ENCODE results near the gene C1orf50.
"Not testable (repeated sequence)": the region's sequence is repeated elsewhere in the genome, so short reads cannot be mapped to it uniquely, and the experiment has no call there.

Gene C1orf50

DNA sequence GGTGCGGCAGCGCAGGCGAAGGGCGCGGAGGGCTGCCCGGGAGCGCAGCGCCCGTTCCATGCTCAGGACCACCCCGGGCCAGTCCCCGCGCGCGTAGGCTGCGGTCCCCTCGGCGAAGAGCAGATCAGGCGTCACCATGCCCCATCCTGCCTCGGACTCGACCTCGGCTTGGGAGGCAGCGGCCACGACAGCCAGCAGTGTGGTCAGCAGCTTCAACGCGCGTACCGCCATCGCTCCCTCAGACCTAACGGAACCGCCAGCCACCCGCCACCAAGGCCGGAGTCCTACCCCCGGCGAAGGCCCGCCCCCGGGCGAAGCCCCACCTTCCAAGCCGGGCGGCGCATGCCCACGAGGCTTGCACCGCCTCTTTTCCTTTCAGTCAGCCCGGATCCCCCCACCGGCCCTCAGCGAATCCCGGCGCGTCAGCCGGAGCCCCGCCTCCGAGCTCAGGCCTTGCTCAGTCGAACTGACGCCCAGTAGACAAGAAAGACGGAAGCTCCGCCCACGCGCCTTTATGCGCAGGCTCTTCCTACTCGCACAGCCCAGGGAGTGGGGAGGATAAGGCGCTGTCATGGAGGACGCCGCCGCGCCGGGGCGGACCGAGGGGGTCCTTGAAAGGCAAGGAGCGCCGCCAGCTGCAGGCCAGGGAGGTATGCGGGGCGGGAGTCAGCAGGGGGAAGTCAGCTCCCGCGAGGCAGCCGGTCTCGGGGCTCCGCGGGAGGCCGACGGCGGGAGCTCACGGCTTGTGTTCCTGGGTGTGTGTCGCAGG lies at the start of gene C1orf50, which contains the start of gene P3H1:
Gene C1orf50, plus strand, starts transcription at position 509 of the 769 bp plus-strand sequence. Its CDS starts 63 bp downstream, at position 572.
Gene P3H1, minus strand, starts transcription at position 288 of the 769 bp plus-strand sequence. Its CDS starts 57 bp downstream, at position 231.
- no peak for TF ChIP-seq ZFX (IDR thresholded peaks at IDR 0.05; ENCODE audit: borderline replicate concordance)
- no peak for TF ChIP-seq CTCF (IDR thresholded peaks at IDR 0.05)

DNA sequence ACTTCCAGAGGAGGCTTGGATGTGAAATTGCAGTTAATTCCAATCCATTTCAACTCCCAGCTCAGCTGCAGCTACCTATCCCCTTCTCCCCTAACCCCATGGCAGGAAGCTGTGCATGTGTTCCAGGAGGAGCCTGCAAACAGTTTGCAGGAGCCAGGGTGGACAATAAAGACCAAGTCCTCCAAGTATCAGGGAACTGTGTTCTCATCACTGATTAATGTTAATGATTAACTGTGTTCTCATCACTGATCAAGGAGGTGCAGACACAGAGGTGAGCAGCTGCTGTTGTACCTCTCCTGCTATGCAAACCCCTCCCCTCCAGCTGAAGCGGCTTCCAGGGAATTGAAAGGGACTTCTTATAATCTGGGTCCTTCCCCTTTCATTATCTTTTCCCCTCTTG lies 46.2 kb upstream of the C1orf50 start:
- TF ChIP-seq CTCF (IDR thresholded peaks at IDR 0.05) (no peak), ZFX (IDR thresholded peaks at IDR 0.05; ENCODE audit: borderline replicate concordance) (no peak)
- H3K27ac ChIP-seq = peak overlapping the region; percentile 7; the same call in 1 of the 2 replicates

More for the DNA sequence above, at the start of gene C1orf50, which contains the start of gene P3H1:
- peak within 1 kb of the TSS; percentile 63 for H3K27ac ChIP-seq

DNA sequence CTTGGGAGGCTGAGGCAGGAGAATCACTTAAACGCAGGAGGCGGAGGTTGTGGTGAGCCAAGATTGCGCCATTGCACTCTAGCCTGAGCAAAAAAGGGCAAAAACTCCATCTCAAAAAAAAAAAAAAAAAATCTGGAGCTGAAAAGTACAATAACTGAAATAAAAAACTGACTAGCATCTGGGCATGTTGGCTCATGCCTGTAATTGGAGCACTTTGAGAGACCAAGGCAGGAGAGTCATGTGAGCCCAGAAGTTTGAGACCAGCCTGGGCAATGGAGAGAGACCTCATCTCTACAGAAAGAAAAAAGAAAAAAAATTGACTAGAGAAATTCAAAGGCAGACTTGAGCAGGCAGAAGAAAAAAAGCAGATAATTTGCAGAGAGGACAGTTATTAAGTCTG lies 45.1 kb upstream of the C1orf50 start:
- TF ChIP-seq ZFX (IDR thresholded peaks at IDR 0.05; ENCODE audit: borderline replicate concordance) (no peak), CTCF (IDR thresholded peaks at IDR 0.05) (no peak)
- no peak overlapping the region for H3K27ac ChIP-seq

DNA sequence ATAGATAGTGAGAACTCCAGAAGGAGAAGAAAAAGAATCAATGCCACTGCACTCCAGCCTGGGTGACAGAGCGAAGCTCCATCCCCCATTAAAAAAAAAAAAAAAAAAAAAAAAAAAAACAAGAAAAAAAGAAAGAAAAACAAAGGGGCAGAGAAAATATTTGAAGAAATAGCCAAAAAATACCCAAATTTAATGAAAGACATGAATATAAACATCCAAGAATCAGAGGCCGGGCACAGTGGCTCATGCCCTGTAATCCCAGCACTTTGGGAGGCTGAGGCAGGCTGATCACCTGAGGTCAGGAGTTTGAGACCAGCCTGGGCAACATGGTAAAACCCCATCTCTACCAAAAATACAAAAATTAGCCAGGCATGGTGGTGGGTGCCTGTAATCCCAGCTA lies 44.6 kb upstream of the C1orf50 start:
- H3K27ac ChIP-seq = not testable (repeated sequence)

GRCh38 chr1:42723511-42723910 lies 43.5 kb upstream of the C1orf50 start:
- TF ChIP-seq ZFX (IDR thresholded peaks at IDR 0.05; ENCODE audit: borderline replicate concordance) = no peak
- no peak overlapping the region for H3K27ac ChIP-seq

- H3K27ac ChIP-seq = not testable (repeated sequence)
Measured at GRCh38 chr1:42725820-42726219, 41.2 kb upstream of the C1orf50 start.

DNA sequence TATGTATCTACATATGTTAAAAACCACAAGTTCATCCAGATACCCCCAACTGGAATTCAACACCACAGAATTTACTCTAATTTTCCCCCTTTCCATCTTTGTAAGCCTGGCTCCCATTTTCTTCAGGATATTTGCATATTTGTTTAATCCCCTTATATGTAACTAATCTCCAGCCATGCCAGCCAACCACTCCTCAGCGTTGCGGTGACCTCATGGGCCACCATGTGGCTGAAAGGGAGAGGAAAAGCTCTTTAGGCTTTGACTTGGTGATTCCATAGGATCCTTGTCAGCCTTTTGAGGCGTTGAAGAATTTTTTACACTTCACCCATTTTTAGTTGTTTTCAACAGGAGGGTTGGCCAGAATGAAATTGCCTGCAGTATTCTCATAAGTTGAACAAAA lies 37.0 kb upstream of the C1orf50 start:
- TF ChIP-seq ZFX (IDR thresholded peaks at IDR 0.05; ENCODE audit: borderline replicate concordance) (no peak), CTCF (IDR thresholded peaks at IDR 0.05) (no peak)
- no peak overlapping the region for H3K27ac ChIP-seq

DNA sequence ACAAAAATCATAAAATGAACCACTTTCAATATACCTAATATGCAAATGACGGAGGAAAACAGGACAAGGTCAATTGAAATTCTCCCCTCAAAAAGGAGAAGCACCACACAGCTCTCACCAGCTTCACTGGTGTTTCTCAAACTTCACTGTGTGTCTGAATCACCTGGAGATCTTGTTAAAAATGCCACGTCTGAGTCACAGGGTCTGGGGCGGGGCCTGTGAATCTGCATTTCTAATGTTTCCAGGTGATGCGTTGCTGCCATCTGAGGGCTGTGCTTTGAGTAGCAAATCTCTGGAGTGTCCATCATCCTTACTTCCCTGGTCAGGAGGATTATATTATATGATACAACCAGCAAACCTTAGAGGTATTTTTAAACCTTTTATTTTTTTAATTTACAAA lies 36.1 kb upstream of the C1orf50 start:
- peak; percentile 70 for TF ChIP-seq CTCF (IDR thresholded peaks at IDR 0.05)
- no peak for TF ChIP-seq ZFX (IDR thresholded peaks at IDR 0.05; ENCODE audit: borderline replicate concordance)

GRCh38 chr1:42731585-42731984 lies 35.5 kb upstream of the C1orf50 start:
- TF ChIP-seq ZFX (IDR thresholded peaks at IDR 0.05; ENCODE audit: borderline replicate concordance) (no peak), CTCF (IDR thresholded peaks at IDR 0.05) (no peak)

More for the DNA sequence above, 36.1 kb upstream of the C1orf50 start:
- H3K27ac ChIP-seq = no peak overlapping the region

More at GRCh38 chr1:42731585-42731984, 35.5 kb upstream of the C1orf50 start:
- no peak overlapping the region for H3K27ac ChIP-seq

Data from 22Rv1 (cell line).